HG03342 (cell line): ENCODE results near the gene ST6GALNAC3.

Experiments used
- ATAC-seq: cut with Tn5 transposase; IDR thresholded peaks from one replicate; pipeline ENCODE4 v1.9.1; 2021; ENCODE audit warnings: mild to moderate bottlenecking, moderate library complexity; ENCODE audit not compliant: unreplicated experiment

The ST6GALNAC3 gene

GRCh38 chr1:76491737-76492136 is 417.2 kb downstream of the ST6GALNAC3 start:
- no peak for ATAC-seq

GRCh38 chr1:76492752-76493430 is 418.3 kb downstream of the ST6GALNAC3 start:
- ATAC-seq = no peak

GRCh38 chr1:76494807-76495206 is 420.3 kb downstream of the ST6GALNAC3 start:
- ATAC-seq = peak; percentile 76

- ATAC-seq = no peak
These were observed 422.3 kb downstream of the ST6GALNAC3 start for GRCh38 chr1:76496871-76497270.

- no peak for ATAC-seq
These were observed 425.6 kb downstream of the ST6GALNAC3 start for GRCh38 chr1:76500116-76500515.

- ATAC-seq = no peak
These were observed 426.6 kb downstream of the ST6GALNAC3 start for GRCh38 chr1:76501136-76501535.

- no peak for ATAC-seq
These were observed 427.2 kb downstream of the ST6GALNAC3 start for GRCh38 chr1:76501586-76502219.

GRCh38 chr1:76503100-76503499 is 428.6 kb downstream of the ST6GALNAC3 start:
- ATAC-seq = no peak

- no peak for ATAC-seq
These were observed 429.2 kb downstream of the ST6GALNAC3 start for GRCh38 chr1:76503736-76504135.

GRCh38 chr1:76507376-76507775 is 432.8 kb downstream of the ST6GALNAC3 start:
- no peak for ATAC-seq

GRCh38 chr1:76508871-76509270 is 434.3 kb downstream of the ST6GALNAC3 start:
- no peak for ATAC-seq

GRCh38 chr1:76510672-76511557 is 436.4 kb downstream of the ST6GALNAC3 start:
- no peak for ATAC-seq

GRCh38 chr1:76511558-76512179 is 437.1 kb downstream of the ST6GALNAC3 start:
- no peak for ATAC-seq

- no peak for ATAC-seq
These were observed 456.4 kb downstream of the ST6GALNAC3 start for GRCh38 chr1:76530953-76531352.

GRCh38 chr1:76541618-76542017 is 467.1 kb downstream of the ST6GALNAC3 start:
- ATAC-seq = no peak

GRCh38 chr1:76542359-76542758 is 467.8 kb downstream of the ST6GALNAC3 start:
- no peak for ATAC-seq

GRCh38 chr1:76543495-76543894 is 468.9 kb downstream of the ST6GALNAC3 start:
- ATAC-seq = no peak

GRCh38 chr1:76546354-76546933 is 471.9 kb downstream of the ST6GALNAC3 start:
- ATAC-seq = no peak

- no peak for ATAC-seq
These were observed 473.4 kb downstream of the ST6GALNAC3 start for GRCh38 chr1:76547916-76548315.

GRCh38 chr1:76548513-76549100 is 474.1 kb downstream of the ST6GALNAC3 start:
- ATAC-seq = no peak
